SK-N-MC (cell line): ENCODE measurements around the gene OR1D5.

Experiments
- EZH2 ChIP-seq: fragments of 200-600 bp; sonication (generic); IDR thresholded peaks from one replicate; pipeline ENCODE4 v1.6.1; 2017; ENCODE audit warnings: antibody characterized with exemption
- FOXP2 ChIP-seq: optimal IDR thresholded peaks from 2 replicates; pipeline ENCODE3; 2011; ENCODE audit warnings: mild to moderate bottlenecking, moderate library complexity; ENCODE audit not compliant: insufficient read depth; ENCODE audit errors: extremely low read length, control extremely low read depth
- POLR2AphosphoS5 ChIP-seq: IDR thresholded peaks from 2 replicates; pipeline ENCODE4 v1.6.1; 2012; ENCODE audit warnings: mild to moderate bottlenecking, low read depth, low read length, borderline replicate concordance

- TF ChIP-seq POLR2AphosphoS5 (no peak), EZH2 (no peak), FOXP2 (no peak)
These were observed 19.6 kb downstream of the OR1D5 start for GRCh38 chr17:3043737-3044365.
